CD4-positive, alpha-beta T cell treated with Interleukin-6 at 100 ng/mL for 8 hours (primary cell): Measurements from ENCODE around the gene DOCK6.
"Not testable (repeated sequence)": the region's sequence is repeated elsewhere in the genome, so short reads cannot be mapped to it uniquely, and the experiment has no call there.

Experiments
- DNase-seq: peaks from one replicate; pipeline ENCODE4 v3.0.0-alpha.2; 2020; ENCODE audit warnings: mixed read lengths, low spot score

DOCK6 gene

DNA sequence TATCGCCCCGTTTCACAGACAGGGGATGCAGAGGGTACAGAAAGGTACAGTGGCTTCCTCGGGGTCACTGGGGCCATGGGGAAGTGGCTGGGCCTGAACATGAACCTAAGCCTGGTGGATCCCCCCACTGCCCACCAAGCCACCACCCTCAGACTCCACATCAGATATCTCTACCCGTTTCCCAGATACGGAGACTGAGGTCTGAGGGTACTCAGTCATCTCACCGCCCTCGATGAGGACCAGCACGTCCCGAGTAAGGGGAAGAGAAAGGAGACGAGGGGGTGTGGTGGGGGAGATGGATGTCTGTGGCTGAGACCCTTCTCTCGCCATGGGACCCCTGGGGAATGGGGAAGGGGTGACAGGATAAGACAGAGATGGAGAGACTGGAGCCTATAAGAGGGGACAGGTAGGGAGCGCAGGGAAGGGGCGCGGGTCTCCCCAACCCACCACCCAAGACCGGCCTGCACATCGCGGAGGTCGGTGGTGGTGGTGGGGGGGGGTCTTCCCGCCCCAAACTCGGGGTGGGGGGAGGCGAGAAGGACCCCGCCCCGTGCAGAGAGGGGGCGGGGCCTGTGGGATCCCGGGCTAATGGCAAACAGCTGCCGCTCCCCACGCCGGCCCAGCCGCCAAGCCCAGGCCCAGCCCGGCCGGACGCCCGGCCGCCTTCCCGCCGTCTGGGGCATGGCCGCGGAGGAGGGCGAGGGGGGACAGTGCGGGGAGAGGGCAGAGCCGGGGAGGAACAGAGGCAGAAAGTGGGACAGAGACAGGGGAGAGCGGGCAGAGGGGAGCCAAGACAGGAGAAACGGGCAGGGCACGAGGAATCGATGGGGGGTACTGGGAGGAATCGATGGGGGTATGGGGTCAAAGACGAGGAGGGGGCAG lies 65.7 kb downstream of the DOCK6 start:
- no peak for DNase-seq

DNA sequence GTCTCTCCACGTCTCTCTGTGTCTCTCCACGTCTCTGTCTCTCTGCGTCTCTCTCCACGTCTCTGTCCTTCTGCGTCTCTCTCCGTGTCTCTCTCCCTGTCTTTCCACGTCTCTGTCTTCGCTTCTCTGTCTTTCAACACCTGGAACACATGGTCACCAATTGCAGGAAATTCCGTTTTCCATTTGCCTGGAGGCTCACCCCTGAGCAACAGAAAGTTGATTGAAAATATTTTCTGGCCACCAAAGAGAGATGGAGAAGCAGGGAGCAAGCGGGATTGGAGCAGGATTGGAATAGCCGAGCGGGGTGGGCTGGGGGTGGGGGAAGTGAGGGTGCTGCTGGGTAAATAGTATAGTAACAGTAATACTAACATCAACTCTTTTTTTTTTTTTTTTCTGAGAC lies 66.6 kb downstream of the DOCK6 start:
- no peak for DNase-seq

DNA sequence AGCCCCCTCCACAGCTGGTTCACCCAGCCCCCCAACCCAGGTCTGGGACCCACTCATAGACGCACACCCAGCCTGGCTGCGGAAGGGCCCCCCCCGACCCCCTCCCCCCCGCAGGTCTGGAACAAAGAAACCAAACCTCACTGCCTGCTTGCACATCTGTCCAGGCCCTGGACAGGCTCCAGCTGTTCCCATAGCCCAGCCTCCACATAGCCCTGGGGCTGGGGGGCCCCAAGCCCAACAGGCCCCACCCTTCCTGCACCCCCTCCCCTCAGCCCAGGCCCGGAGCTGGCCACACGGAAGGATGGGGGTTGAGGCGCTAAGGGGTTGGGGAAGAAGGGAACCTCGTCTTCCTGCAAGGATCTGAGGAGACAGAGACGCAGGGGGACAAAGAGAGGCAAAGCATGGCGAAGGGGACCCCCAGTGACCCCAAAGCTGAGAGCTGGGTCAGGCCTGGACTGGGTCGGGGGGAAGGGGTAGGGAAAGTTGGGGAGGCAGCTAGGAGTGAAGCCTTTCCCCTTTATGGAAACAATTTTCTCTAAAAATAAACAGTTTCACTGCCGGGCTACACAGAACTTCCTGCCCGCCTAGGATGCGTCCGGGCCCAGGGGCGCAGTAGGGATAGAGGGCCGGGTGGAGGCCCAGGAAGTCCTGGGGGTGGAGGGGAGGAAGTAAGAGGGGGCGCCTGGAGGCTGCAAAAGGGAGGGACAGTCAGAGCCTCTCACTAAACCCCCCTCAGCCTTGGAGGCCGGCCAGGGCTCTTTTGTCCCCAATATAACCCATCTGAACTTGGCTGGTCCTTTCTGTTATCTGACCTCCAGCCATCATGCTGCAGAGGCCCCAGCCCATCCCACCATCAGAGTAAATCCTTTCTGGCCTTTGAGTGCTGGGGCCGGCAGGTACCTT lies 67.4 kb downstream of the DOCK6 start:
- DNase-seq = no peak

DNA sequence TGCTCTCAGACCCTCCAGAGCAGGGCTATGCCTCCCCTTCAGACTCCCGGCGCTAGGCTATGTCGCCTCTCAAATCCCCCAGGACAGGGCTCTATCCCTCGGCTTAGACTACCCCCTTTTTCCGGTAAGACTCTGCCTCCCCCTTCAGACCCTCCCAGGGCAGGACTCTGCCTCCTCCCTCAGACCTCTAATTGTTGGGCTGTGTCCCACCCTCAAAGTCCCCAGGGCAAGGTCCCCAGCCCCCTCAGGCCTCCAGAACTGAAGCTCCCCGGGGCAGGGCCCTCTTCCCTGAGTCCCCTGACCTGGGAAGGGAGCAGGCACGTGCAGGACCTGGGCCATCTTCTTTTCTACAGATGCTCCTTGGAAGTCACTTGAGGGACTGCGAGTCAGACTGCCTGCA lies 68.2 kb downstream of the DOCK6 start:
- no peak for DNase-seq

DNA sequence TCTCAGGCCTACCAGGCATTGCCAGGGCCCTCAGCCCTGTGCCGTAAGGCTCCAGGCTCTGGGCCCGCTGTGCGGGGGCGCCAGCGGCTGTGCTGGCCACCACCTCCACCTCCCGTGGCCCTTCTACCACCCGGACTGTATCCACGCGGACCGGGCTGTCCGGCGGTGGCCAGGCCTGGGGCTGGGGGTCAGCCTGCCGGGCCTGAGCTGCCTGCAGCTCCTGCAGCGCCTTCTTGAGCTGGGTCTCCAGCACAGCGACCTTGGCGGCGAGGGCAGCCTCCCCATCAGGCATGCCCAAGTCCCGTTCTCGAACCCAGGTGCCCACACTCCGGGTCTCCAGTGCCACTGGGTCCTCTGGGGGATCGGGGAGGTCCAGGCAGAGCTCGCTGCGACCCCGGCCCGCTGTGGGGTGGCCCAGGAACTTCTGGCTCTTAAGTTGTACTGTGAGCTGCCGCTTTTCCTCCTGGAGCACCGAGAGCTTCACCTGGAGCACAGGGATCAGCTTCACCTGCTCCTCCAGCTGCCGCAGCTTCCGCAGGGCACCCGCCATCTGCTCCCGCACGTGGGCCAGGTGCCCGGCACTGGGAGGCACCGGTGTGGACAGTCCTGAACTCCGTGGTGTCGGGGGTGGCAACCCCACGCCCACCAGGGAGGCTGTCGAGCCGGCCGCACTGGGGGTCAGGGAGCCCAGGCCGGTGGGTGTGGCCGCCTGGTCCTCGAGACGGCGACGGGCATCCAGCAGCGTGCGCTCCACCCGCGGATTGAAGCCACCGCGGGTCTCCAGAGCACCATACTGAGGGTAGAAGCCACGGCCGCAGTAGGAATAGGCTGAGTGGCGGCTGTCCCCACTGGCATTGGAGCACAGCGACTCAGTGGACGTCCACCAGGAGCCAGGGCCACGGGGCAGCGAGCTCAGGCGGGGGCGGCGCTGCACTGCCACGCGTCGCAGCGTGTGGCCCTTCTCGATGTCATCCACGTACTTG lies 69.1 kb downstream of the DOCK6 start:
- no peak for DNase-seq

DNA sequence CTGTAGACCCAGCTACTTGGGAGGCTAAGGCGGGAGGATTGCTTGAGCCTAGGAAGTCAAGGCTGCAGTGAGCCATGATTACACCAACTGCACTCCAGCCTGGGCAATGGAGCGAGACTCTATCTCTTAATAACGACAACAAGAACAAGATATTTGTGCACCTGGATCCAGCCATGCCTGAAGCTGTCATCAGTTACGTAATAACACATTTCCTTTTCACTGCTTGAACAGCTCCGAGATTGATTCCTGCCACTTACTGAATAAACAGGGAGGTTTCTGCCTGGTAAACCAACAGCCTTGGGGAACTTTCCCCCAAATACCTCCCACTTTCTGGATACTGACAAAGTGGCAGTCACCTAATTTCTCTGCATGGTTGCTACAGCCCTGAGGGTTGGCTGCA lies 70.4 kb downstream of the DOCK6 start:
- no peak for DNase-seq

DNA sequence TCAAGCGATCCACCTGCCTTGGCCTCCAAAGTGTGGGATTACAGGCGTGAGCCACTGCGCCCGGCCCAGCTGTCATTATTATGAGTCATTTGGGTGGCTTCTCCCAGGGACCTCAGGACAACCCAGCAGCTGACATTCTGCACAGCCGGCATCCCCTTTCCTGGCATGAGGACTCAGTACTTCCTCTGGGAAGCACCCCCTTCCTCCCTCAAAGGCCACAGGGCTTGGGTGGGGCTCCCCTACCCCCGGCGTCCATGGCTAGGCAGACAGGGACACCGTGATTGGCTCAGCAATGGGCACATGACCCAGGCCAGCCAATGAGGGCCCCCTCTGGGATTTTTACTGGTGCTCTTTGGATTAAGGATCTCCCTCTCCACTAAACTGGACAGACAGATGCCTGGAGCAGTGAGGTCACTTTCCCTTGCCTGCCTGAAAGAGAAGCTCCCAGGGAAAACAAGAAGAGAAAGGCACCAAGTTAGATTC lies 71.0 kb downstream of the DOCK6 start:
- DNase-seq = no peak

DNA sequence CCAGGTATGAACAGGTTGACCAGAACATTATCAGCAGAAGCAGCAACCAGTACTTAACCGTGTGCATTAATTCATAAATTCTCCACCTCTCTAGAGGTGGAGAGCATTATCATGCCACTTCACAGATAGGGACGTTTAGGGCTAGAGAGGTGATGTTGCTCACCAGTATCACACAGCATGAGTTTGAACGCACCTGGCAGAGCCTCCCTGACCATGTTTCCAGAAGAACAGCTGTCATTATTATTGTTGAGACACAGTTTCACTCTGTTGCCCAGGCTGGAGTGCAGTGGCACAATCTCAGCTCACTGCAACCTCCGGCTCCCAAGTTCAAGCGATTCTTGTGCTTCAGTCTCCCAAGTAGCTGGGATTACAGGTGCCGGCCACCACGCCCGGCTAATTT lies 71.8 kb downstream of the DOCK6 start:
- DNase-seq = no peak

DNA sequence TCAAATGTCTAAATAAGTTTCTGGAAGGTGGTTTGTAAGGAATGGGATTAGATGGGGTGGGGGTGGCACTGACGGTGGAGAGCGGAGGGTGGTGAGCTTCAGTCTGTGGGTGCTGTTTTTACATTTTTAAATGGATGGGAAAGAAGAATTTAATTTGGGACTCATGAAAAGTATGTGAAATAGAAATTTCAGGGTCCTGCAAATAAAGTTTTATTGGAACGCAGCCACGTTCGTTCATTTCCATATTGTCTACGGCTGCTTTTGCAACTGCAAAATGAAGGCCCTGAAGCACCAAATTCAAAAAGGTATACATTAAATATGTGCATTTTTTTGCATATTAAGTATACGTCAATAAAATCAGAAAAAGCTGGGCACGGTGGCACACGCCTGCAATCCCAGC lies 74.9 kb downstream of the DOCK6 start:
- no peak for DNase-seq

DNA sequence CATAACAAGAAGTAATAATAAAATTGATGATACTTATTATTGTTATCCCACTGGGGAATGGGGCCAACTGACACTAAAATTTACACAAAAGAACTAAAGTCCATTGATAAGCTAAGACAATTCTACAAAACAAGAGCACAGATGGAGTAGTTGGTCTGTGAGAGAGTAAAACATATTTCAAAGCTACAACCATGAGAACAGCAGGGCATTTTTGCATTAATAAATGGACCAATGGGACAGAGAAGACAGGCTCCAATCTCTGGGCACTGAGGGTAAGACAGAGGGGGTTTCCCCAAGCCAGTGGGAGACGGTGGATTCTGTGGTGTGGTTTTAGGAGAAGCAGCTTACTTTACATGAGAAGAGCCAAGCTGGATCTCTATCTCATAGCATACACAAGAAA lies 79.3 kb downstream of the DOCK6 start:
- no peak for DNase-seq

DNA sequence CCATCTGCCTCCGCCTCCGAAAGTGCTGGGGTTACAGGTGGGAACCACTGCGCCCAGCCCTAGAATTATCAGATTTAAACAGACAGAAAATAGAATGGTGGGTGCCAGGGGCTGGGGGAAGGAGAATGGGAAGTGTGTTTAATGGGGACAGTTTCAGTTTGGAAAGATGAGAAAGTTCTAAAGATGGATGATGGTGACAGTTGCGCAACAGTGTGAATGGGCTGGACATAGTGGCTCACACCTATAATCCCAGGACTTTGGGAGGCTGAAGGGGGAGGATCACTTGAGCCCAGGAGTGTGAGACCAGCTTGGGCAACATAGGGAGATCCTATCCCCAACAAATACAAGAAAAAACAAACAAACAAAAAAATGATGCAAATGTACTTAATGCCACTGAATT lies 80.8 kb downstream of the DOCK6 start:
- no peak for DNase-seq

DNA sequence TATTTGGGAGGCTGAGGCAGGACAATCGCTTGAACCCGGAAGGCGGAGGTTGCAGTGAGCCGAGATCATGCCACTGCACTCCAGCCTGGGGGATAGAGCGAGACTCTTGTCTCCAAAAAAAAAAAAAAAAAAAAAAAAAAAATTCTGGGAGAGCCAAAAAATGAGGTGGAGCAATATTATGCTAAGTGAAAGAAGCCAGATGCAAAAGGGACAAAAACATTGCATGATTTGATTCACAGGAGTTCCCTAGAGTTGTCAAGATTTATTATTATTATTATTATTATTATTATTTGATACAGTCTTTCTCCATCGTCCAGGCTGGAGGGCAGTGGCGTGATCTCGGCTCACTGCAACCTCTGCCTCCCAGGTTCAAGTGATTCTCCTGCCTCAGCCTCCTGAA lies 81.3 kb downstream of the DOCK6 start:
- not testable (repeated sequence) for DNase-seq

DNA sequence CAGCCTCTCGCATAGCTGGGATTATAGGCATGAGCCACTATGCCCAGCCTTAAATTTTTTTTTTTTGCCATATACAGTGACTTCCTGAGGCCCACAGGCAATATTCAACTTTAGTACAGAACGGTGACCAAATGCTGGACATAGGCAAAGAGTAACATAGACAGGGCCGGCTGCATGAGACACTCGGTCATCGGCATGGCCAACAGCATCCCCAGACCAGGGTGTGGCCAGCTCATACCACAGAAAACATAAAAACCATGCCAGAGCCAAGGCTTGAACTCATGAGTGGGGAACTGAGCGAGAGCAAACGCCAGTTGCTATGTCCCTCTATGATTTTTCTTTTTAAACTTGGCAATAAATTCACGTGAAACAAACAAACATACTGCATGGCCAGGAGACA lies 82.0 kb downstream of the DOCK6 start:
- no peak for DNase-seq

DNA sequence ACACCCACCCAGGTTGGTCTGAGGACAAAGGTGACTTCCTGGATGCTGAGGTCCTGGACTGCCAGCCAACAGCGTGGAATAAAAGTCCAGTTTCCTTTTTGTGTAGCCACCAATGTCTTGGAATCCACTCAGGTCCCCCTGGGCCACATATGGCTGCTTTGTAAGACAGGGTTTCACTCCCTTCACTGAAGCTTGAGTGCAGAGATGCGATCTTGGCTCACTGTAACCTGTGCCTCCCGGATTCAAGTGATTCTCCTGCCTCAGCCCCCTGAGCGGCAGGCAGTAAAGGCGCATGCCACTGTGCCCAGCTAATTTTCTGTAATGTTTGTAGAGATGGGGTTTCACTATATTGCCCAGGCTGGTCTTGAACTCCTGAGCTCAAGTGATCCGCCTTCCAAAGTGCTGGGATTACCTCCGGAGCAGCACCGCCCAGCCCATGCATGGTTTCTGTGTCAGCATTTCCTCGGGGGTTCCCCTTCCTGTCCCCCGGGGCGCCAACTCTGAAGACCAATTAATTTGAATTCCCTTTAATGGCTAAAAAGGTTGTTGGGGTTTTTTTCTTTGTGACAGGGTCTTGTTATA lies 82.5 kb downstream of the DOCK6 start:
- no peak for DNase-seq

DNA sequence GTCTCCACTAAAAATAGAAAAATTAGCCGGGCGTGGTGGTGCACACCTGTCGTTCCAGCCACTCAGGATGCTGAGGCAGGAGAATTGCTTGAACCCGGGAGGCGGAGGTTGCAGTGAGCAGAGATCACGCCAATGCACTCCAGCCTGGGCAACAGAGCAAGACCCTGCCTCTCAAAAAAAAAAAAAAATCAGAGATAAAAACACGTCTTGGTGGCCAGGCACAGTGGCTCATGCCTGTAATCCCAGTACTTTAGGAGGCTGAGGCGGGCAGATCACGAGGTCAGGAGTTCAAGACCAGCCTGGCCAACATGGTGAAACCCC lies 83.2 kb downstream of the DOCK6 start:
- not testable (repeated sequence) for DNase-seq

DNA sequence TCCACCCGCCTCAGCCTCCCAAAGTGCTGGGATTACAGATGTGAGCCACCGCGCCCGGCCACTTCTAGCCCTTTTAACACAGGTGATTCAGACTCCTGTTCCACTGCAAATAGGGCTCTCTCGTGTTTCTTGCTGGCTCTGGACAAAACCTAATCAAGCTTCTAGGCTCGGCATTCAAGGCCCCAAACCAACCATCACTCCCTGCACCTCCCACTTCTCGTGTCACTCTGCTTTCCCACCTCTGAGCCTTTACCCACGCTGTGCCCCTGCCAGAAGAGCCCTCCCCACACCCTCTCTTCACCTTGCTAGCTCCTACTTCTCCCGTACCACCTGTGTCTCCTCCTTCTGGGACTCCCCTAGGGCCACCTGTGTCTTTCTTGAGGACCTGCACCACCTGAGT lies 84.7 kb downstream of the DOCK6 start:
- no peak for DNase-seq

DNA sequence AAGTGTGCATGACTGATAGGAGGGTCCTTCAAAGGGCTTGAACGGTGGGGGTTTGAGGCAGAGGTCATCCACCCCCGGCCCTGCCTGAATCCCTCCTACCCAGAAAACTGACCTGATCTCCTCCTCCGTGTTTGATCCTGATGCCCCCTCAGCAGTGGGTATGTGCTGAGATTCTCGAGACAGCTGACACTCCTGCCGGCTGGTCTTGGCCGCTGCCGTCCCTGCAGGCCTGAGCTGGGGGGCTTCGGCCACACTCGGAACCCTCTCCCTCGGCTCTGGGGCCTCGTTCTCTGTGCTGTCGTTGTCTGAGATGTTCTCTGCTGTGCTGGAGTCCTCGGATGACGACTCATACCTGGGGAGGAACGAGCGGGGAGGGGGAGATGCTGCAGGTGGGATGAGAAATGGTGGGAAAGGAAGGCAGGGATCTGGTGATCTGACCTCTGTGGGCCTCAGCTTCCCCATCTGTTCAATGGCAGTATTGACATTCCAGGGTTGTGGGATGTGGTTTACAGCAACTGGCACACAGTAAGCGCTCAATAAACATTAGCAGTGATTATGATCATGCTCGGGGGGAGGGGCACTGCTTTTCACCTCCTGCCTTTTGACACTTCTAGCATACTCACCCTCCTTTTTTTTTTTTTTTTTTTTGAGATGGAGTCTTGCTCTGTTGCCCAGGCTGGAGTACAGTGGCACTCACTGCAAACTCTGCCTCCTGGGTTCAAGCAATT lies 85.7 kb downstream of the DOCK6 start:
- no peak for DNase-seq

DNA sequence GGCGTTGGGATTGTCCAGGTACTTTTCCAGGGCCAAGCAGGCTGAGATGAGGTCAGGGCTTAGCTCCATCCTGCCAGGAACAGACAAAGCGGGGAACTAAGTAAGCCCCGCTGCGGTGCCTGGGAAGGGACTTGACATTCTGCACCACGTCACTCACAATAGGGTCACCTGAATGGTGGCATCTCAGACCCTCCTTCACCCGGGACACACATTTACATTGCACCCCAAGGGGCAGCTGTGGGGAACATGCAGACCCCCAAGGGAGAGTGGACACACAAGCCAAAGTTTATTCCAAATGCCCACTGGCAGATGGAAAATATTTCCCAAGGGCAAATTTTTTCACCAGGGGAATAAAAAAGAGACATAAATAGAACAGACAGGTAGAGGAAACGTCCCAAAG lies 86.4 kb downstream of the DOCK6 start:
- no peak for DNase-seq

DNA sequence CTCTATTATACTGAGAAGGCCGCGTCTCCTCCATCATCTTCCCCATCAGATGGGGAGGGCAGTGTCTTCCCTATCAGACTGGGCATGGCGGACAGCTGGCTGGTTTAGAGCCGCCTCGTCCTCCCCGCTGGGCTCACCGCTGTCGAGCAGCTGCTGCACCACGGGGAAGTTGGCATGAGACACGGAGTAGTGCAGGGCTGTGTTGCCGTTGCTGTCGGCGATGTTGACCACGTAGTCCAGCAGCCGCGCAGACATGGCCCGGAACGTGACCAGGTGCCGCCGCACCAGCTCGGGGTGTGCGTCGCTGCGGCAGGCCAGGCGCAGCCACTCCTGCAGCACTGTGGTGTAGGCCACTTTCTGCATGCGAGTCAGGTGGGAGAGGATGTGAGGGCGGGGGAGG lies 88.0 kb downstream of the DOCK6 start:
- DNase-seq = no peak

DNA sequence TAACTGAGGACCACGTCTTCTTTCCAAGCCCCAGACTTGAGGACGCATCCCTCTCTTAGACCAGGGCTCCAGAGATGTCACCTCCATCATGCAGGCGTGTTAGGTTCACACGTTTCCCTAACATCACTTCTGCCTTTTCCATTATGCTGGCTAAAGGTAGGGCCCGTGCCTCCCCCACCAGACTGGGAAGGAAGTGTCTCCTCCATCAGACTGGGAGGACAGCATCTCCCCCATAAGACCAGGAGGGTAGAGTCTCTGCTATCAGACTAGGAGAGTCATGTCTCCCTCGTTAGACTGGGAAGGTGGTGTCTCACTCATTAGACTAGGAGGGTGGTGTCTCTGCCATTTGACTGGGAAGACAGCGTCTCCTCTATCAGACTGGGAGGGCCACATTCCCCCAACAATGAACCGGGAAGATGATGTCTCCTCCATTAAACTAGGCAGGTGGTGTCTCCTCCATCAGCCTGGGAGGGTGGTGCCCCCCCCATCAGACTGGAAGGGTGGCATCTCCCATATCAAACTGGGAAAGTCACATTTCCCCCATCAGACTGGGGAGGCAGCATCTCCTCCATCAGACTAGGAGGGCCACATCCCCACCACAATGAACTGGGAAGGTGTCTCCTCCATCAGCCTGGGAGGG lies 88.7 kb downstream of the DOCK6 start:
- no peak for DNase-seq
